Upper lobe of right lung (tissue), 1 donor: ENCODE measurements around the gene CRYGD. TPM values are rescaled to one million over a fixed set of nuclear protein-coding genes. Genes with fewer than 3 reads are reported as not detected.
"Not testable (repeated sequence)": the region's sequence is repeated elsewhere in the genome, so short reads cannot be mapped to it uniquely, and the experiment has no call there.

Experiments used
- ATAC-seq: fragments of 200-7000 bp; cut with Tn5 transposase; one replicate; pipeline ENCODE4 v1.9.1; 2020; ENCODE audit warnings: mild to moderate bottlenecking, moderate library complexity
- DNase-seq: peaks from one replicate; pipeline ENCODE4 v3.0.0-alpha.2; 2020
- H3K27ac ChIP-seq: fragments of 200-600 bp; one replicate; pipeline ENCODE4 v1.8.0; 2022
- H3K27me3 ChIP-seq: fragments of 200-600 bp; one replicate; pipeline ENCODE4 v1.8.0; 2022; ENCODE audit warnings: mild to moderate bottlenecking
- H3K36me3 ChIP-seq: fragments of 200-600 bp; one replicate; pipeline ENCODE4 v1.8.0; 2022
- H3K4me1 ChIP-seq: fragments of 200-600 bp; one replicate; pipeline ENCODE4 v1.8.0; 2022
- H3K4me3 ChIP-seq: fragments of 200-600 bp; one replicate; pipeline ENCODE4 v1.8.0; 2022; ENCODE audit warnings: mild to moderate bottlenecking
- H3K9me3 ChIP-seq: fragments of 200-600 bp; one replicate; pipeline ENCODE4 v1.8.0; 2022
- intact Hi-C: fragments of 100-400 bp; cut with DNase I; formaldehyde crosslinking; loops from one replicate; pipeline ENCODE4 v1.11.0; 2022
- long read RNA-seq: library from polyadenylated mRNA; unstranded; transcript quantifications from one replicate; pipeline ENCODE4 v2.0.0, GENCODE V29; 2021
- total RNA-seq: library from RNA; stranded (reverse); fragmentation: NEBNext Ultra II Directional; extraction: Animal tissue kit (Norgen Biotek cat#: 25700); gene quantifications from one replicate; pipeline ENCODE4 v1.2.1, GENCODE V29; 2021
- TF ChIP-seq, protein P1 (sequence below): fragments of 200-600 bp; IDR thresholded peaks from one replicate; pipeline ENCODE4 v1.8.0; 2022; ENCODE audit warnings: antibody characterized with exemption
- donor health status: DM: no; HTN: yes; CAD: no; lungs with severe emphysema.

Gene CRYGD
- not detected for total RNA-seq
- long read RNA-seq, result 0 reads

DNA sequence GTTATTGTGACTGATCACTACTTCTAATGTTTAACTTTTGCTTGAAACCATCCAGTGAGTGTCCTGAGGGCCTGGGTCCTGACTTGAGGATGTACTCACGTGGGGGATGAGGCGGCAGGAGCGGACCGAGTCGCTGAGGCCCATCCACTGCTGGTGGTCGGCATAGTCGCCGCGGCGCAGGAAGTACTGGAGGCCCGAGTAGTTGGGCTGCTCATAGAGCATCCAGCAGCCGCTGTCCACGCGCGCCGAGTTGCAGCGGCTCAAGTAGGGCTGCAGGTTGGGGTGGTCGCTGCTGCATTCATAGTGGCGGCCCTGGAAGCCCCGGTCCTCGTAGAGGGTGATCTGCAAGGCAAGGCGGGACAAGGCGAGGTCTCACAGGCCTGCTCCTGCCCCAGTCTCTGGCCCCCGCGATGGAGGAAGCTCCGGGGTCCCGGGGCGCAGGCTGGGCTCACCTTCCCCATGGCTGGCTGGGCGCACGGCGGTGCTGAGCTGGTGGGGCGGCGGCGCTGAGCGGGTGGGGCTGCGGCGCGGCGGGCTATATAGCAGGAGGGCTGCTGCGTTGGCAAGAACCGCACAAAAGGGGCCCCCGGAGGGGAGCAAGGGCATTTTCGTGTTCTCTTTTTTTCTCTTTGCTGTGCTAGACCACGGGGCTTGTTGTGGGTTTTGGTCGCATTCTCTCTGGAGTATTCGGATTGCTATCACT lies at the start of gene CRYGD:
TSS of gene CRYGD (minus strand) at position 512 of the 703 bp plus-strand sequence. CDS start at position 461, 51 bp downstream.
- H3K4me3 ChIP-seq, intact Hi-C loops, H3K4me1 ChIP-seq, H3K27ac ChIP-seq, DNase-seq, H3K36me3 ChIP-seq, H3K9me3 ChIP-seq: not testable (repeated sequence)
- peaks cover 35% of the 10 kb centered on the region for H3K27me3 ChIP-seq
- ATAC-seq, result peak; percentile 61

GRCh38 chr2:208172125-208172524 lies 47.8 kb upstream of the CRYGD start:
- TF ChIP-seq, protein P1, sequence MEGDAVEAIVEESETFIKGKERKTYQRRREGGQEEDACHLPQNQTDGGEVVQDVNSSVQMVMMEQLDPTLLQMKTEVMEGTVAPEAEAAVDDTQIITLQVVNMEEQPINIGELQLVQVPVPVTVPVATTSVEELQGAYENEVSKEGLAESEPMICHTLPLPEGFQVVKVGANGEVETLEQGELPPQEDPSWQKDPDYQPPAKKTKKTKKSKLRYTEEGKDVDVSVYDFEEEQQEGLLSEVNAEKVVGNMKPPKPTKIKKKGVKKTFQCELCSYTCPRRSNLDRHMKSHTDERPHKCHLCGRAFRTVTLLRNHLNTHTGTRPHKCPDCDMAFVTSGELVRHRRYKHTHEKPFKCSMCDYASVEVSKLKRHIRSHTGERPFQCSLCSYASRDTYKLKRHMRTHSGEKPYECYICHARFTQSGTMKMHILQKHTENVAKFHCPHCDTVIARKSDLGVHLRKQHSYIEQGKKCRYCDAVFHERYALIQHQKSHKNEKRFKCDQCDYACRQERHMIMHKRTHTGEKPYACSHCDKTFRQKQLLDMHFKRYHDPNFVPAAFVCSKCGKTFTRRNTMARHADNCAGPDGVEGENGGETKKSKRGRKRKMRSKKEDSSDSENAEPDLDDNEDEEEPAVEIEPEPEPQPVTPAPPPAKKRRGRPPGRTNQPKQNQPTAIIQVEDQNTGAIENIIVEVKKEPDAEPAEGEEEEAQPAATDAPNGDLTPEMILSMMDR, result no peak
- ATAC-seq (peak; percentile 86), DNase-seq (no peak)
- intact Hi-C loops, result no loop called here
- H3K9me3 ChIP-seq, result no peaks in the 10 kb centered on the region
- H3K27me3 ChIP-seq, result no peaks in the 10 kb centered on the region
- no peak overlapping the region for H3K27ac ChIP-seq
- H3K4me3 ChIP-seq, result no peak overlapping the region
- peaks cover 3% of the 10 kb centered on the region for H3K4me1 ChIP-seq
- no peaks in the 10 kb centered on the region for H3K36me3 ChIP-seq

DNA sequence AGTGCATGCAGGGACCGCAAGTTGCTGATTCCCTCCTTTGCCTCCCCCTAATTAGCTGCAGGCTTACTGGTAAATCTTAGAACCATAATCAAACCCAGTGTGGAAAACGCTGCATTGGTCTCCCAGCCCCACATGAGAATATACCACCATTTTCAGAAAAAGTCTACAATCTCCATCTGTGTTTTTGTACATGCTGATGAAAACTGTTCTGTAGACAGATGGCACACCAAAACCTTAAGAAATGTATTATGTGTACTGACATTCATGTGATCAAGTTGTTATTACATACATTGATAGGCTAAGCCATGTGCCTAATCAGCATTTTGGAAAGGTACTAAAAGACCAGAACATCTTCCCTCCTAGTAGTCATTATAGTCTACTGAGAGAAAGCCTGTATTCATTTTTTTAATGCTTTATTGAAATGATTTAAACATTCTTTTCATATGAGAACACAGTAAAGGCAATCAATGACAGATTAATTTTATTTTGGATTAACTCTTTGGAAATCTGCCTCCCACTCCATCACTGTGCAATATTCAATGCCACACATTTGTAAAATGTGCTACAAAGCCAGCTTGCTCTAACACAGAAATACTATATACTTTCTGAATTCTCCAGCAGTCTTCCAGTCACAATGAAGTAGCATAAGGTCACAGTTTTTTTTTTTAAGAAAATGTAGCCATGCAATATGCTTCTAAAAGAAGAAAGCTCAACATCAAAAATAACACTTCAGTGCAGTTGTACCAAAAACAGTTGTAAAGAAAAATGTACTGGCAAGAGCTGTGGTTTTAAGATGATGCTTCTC lies 40.8 kb upstream of the CRYGD start:
- intact Hi-C loops, result no loop called here
- TF ChIP-seq, protein P1, result no peak
- DNase-seq, result no peak

DNA sequence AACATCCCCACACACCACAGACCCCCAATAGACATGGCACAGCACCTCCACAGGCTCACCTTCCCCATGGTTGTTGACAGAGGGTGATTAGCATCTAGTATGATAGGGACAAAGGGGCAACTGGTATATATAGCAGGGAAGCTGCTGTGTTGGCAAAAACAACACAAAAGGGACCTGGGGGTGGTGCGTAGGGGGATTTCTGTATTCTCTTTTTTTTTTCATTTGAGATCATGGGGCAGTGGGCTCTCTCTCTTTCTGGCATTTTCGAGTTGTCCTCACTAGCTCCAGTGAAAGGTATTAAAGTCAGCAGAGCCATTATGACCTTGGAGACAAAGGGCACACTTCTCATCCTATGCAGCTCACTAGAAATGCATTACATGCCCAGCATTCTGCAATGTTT lies 39.2 kb upstream of the CRYGD start, which contains the start of gene CRYGA:
TSS of gene CRYGA (minus strand) at position 101 of the 400 bp plus-strand sequence. CDS start at position 68, 33 bp downstream.
- Histone ChIP-seq H3K4me3 (no peak within 1 kb of the TSS), H3K27ac (no peak within 1 kb of the TSS), H3K9me3 (no peaks in the 10 kb centered on the region), H3K36me3 (no peaks in the 10 kb centered on the region), H3K27me3 (no peaks in the 10 kb centered on the region), H3K4me1 (no peaks in the 10 kb centered on the region)
- intact Hi-C loops, result no loop called here
- no peak for ATAC-seq
- TF ChIP-seq, protein P1, result no peak
- no peak for DNase-seq

More for the DNA sequence above, 40.8 kb upstream of the CRYGD start:
- H3K4me3 ChIP-seq, result no peak overlapping the region
- ATAC-seq, result no peak
- H3K27me3 ChIP-seq, result no peaks in the 10 kb centered on the region
- H3K27ac ChIP-seq, result no peak overlapping the region
- H3K9me3 ChIP-seq, result no peaks in the 10 kb centered on the region
- no peaks in the 10 kb centered on the region for H3K4me1 ChIP-seq
- no peaks in the 10 kb centered on the region for H3K36me3 ChIP-seq

DNA sequence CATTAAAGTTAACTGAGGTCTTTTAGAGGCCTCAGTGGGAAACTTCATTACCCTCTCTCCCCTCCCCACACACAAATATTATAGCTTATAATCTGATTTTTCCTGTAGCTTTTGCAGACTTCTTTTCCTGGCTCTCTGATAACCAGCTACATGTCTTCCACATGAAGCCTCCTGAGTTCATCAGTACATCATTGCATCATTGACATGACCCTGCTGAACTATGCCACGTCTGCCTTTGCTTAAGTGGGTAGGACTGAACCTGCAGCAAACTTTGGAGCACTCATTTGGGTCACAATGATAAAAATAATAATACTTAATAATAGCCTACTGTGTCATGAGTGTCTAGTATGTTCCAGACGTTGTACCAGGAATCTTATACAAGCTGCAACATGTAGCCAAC lies 32.1 kb upstream of the CRYGD start:
- Histone ChIP-seq H3K27ac (no peak overlapping the region), H3K4me1 (no peaks in the 10 kb centered on the region), H3K36me3 (no peaks in the 10 kb centered on the region), H3K27me3 (no peaks in the 10 kb centered on the region), H3K9me3 (no peaks in the 10 kb centered on the region), H3K4me3 (no peak overlapping the region)
- TF ChIP-seq, protein P1, result no peak
- intact Hi-C loops, result no loop called here
- DNase-seq (no peak), ATAC-seq (no peak)

DNA sequence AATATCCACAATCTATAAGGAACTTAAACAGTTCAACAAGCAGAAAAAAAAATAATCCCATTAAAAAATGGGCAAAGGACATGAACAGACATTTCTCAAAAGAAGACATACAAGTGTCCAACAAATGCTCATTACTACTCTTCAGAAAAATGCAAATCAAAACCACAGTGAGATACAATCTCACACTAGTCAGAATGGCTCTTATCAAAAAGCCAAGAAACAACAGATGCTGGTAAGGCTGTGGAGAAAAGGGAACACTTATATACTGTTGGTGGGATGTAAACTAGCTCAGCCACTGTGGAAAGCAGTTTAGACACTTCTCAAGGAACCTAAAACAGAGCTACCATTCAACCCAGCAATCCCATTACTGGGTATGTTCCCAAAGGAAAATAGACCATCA lies 28.8 kb upstream of the CRYGD start:
- DNase-seq, result no peak
- H3K27ac ChIP-seq, result no peak overlapping the region
- no peaks in the 10 kb centered on the region for H3K36me3 ChIP-seq
- TF ChIP-seq, protein P1, result no peak
- H3K27me3 ChIP-seq, result no peaks in the 10 kb centered on the region
- H3K9me3 ChIP-seq, result no peaks in the 10 kb centered on the region
- intact Hi-C loops, result no loop called here
- no peaks in the 10 kb centered on the region for H3K4me1 ChIP-seq
- H3K4me3 ChIP-seq, result no peak overlapping the region
- no peak for ATAC-seq
